ENCODE measurements around the gene CAPN7. TPM values are rescaled to one million over a fixed set of nuclear protein-coding genes. Genes with fewer than 3 reads are reported as not detected.

Gene CAPN7
- total and polyA plus RNA-seq, 10 donors, result 10.8 to 72.3 (median 48.8) TPM

DNA sequence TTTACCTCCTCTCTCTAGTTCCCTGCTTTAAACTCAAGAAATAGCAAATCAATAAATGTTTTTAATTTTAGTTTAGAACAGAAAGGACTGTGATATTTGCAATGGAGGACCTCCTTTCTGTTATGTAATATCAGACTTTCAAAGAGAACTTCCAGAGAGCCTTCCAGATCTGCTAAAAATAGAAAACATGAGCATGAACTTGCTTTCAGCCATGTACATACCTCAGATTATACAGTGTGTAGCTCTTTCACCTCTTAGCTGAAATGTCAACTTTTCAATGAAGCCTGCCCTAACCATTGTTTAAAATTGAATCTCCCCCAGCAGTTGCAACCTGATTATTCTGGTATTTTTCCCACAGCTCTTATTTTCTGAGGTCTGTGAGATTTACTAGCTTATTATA lies 12.6 kb downstream of the CAPN7 start:
- DNase-seq, result no peak
- Histone ChIP-seq H3K4me3 (no peak overlapping the region), H3K27ac (no peak overlapping the region), H3K27me3 (replicated peaks in 1 of 7) (no peaks in the 10 kb centered on the region), H3K36me3 (peaks cover 3 to 97% (median 72%) of the 10 kb centered on the region in 6 donors), H3K4me1 (peaks cover 0 to 36% (median 11%) of the 10 kb centered on the region in 6 donors), H3K9me3 (no peaks in the 10 kb centered on the region)
- intact Hi-C loops (cut with DNase I; ENCODE audit: low total_unique reads), result no loop called here
- TF ChIP-seq POLR2AphosphoS5 (IDR thresholded peaks at IDR 0.05), result no peak
- TF ChIP-seq POLR2A (IDR thresholded peaks at IDR 0.05), result no peak

- Histone ChIP-seq H3K36me3 (peaks cover 3 to 97% (median 81%) of the 10 kb centered on the region in 6 donors), H3K4me1 (peaks cover 0 to 35% (median 11%) of the 10 kb centered on the region in 6 donors), H3K27ac (no peak overlapping the region), H3K9me3 (no peaks in the 10 kb centered on the region), H3K27me3 (replicated peaks in 1 of 7) (no peaks in the 10 kb centered on the region), H3K4me3 (no peak overlapping the region)
- DNase-seq, result no peak
- TF ChIP-seq, protein P1, sequence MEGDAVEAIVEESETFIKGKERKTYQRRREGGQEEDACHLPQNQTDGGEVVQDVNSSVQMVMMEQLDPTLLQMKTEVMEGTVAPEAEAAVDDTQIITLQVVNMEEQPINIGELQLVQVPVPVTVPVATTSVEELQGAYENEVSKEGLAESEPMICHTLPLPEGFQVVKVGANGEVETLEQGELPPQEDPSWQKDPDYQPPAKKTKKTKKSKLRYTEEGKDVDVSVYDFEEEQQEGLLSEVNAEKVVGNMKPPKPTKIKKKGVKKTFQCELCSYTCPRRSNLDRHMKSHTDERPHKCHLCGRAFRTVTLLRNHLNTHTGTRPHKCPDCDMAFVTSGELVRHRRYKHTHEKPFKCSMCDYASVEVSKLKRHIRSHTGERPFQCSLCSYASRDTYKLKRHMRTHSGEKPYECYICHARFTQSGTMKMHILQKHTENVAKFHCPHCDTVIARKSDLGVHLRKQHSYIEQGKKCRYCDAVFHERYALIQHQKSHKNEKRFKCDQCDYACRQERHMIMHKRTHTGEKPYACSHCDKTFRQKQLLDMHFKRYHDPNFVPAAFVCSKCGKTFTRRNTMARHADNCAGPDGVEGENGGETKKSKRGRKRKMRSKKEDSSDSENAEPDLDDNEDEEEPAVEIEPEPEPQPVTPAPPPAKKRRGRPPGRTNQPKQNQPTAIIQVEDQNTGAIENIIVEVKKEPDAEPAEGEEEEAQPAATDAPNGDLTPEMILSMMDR (IDR thresholded peaks at IDR 0.05 in 8 of 11, conservative IDR thresholded peaks at IDR 0.05 in 3 of 11), result no peak
- TF ChIP-seq POLR2A (IDR thresholded peaks at IDR 0.05), result no peak
- intact Hi-C loops (cut with DNase I; ENCODE audit: low total_unique reads), result no loop called here
- 61 to 90% (median 73%) methylated on average over 8 of the region's 8 CpGs for WGBS, 5 donors
Measured at GRCh38 chr3:15220056-15220455, 14.0 kb downstream of the CAPN7 start.

GRCh38 chr3:15220661-15221060 lies 14.6 kb downstream of the CAPN7 start:
- TF ChIP-seq POLR2A (IDR thresholded peaks at IDR 0.05), result no peak
- no peak for TF ChIP-seq POLR2AphosphoS5 (IDR thresholded peaks at IDR 0.05)
- TF ChIP-seq, protein P1 (IDR thresholded peaks at IDR 0.05 in 8 of 11, conservative IDR thresholded peaks at IDR 0.05 in 3 of 11), result no peak
- no peak overlapping the region for H3K4me3 ChIP-seq
- H3K27ac ChIP-seq, result no peak overlapping the region
- intact Hi-C loops (cut with DNase I; ENCODE audit: low total_unique reads), result no loop called here
- H3K27me3 ChIP-seq (replicated peaks in 1 of 7), result no peaks in the 10 kb centered on the region
- H3K9me3 ChIP-seq, result no peaks in the 10 kb centered on the region
- WGBS, 5 donors, result 96 to 100% (median 98%) methylated on average over 2 of the region's 2 CpGs
- no peak for DNase-seq
- peaks cover 3 to 97% (median 82%) of the 10 kb centered on the region in 6 donors for H3K36me3 ChIP-seq
- H3K4me1 ChIP-seq, result peaks cover 0 to 29% (median 10%) of the 10 kb centered on the region in 6 donors

- intact Hi-C loops (cut with DNase I; ENCODE audit: low total_unique reads), result no loop called here
- H3K9me3 ChIP-seq, result no peaks in the 10 kb centered on the region
- H3K27ac ChIP-seq, result no peak overlapping the region
- DNase-seq, result no peak
- peaks cover 0 to 21% (median 7%) of the 10 kb centered on the region in 6 donors for H3K4me1 ChIP-seq
- no peaks in the 10 kb centered on the region for H3K27me3 ChIP-seq (replicated peaks in 1 of 7)
- H3K36me3 ChIP-seq, result peaks cover 3 to 100% (median 84%) of the 10 kb centered on the region in 6 donors
- WGBS, 5 donors, result 94 to 97% (median 96%) methylated on average over 11 of the region's 11 CpGs
- H3K4me3 ChIP-seq, result no peak overlapping the region
- no peak for TF ChIP-seq POLR2AphosphoS5 (IDR thresholded peaks at IDR 0.05)
- TF ChIP-seq, protein P1 (IDR thresholded peaks at IDR 0.05 in 8 of 11, conservative IDR thresholded peaks at IDR 0.05 in 3 of 11), result no peak
- no peak for TF ChIP-seq POLR2A (IDR thresholded peaks at IDR 0.05)
Measured at GRCh38 chr3:15221574-15222217, 15.7 kb downstream of the CAPN7 start.
